Ammon's horn (tissue), 1 donor: ENCODE results near the gene C10orf105.
A peak's percentile ranks its signal among the peaks of the same experiment; 100 is the strongest.

Experiments used
- DNase-seq: peaks from one replicate; pipeline ENCODE4 v3.0.0-alpha.2; 2016; ENCODE audit warnings: low spot score

C10orf105 gene, protein sequence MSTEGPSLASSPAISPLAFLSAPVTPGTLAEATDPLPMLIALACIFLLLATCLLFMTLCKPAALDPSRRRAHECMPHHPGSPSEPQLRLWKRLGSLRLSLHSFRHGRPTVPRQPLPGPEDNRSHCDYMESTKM

DNA sequence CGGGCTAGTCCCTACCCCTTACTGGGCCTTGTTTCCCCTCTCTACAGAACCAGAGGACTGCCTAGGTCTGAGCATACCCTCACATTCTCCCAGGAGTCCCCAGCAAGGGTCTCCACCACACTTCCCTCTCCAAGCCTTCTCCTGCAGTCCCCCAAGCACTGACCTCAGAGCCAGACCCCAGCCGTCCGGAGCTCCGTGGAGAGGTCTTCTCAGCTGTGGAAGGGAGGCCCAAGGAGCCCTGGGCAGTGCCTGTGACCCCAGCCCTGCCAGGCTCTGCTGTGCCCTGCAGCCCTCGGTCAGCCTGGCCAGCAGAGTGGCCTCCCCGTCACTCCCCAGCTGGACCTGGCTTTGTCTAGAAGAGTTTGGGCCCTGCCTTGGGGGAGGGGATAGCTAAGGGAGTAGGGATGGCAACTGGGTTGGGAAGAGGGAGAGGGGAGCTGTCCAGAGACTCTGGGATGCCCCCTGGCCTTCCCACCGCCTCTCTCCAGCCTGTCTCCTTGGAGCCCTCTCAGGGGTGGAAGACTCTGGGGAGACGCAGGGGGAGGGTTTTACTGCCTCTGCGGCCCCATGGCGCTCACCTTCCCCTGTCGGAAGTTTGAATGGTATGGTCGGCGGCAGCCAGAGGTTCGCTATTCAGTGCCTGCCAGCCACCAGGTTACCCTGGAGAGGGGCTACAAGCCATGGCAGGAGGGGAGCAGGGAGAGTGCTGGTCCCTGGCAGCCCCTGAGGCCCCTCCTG, at the start of gene C10orf105:
TSS of gene C10orf105 (minus strand) at position 315 of the 738 bp plus-strand sequence. CDS start 3,441 bp downstream, outside the sequence.
- DNase-seq, result peak; percentile 38

DNA sequence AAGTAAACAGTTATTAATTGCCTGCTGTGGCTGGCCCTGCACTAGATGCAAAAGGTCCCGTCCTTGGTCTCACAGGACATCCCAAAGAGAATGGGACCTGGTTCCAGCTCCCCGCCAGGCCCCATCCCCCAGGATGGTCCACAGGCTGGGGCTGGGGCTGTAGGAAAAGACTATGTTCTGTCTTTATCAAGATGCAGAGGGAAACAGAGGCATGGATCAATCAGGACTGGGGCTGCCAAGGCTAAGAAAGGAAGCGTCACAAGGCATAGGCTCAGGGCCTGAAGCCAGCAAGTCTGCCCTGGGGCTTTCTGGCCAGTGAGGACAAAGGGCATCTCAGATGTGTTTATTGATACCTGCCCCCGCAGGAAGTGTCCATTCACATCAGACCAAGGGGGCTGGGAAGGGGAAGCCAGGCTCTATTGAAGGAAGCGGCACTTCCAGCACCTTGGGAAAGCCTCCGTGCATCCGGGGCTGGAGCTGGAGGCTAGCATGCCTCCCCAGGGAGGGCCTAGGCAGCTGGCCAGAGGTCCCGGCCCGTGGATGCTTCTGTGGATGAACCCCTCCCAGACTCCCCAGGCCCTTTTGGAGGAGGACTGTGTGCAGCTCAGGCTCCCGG, 48.0 kb upstream of the C10orf105 start:
- DNase-seq, result no peak

DNA sequence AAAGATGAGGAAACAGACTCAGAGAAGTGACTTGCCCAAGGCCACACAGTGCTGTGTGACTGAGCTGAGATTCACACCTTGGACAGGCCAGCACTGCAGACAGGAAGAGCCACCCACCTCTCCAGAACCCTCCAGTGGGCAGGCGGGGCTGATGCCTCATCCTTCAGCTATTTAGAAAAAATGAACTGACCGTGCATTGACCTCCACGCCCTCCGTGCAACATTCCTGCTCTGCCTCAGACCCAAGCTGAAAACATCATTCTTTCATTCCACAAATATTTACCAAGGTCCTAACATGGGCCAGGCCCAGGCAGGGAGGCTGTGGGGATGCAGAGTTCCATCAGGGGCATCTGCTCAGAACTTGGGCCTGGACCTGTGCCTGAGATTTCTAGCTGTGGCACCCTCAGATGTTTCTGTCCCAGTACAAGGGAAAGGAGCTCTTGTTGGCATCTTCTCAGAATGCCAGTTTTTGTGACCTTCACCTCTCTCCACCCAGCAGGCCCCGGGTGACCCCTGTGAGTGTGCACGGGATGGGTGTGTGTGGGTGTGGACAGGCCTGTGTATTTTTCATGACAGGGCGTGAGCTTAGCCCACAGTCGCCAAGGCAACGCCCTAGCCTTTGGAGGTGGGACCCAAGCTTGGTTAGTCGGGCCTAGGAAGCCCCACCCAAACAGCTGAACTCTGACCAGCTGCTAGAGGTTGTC, 47.3 kb upstream of the C10orf105 start:
- DNase-seq, result no peak

DNA sequence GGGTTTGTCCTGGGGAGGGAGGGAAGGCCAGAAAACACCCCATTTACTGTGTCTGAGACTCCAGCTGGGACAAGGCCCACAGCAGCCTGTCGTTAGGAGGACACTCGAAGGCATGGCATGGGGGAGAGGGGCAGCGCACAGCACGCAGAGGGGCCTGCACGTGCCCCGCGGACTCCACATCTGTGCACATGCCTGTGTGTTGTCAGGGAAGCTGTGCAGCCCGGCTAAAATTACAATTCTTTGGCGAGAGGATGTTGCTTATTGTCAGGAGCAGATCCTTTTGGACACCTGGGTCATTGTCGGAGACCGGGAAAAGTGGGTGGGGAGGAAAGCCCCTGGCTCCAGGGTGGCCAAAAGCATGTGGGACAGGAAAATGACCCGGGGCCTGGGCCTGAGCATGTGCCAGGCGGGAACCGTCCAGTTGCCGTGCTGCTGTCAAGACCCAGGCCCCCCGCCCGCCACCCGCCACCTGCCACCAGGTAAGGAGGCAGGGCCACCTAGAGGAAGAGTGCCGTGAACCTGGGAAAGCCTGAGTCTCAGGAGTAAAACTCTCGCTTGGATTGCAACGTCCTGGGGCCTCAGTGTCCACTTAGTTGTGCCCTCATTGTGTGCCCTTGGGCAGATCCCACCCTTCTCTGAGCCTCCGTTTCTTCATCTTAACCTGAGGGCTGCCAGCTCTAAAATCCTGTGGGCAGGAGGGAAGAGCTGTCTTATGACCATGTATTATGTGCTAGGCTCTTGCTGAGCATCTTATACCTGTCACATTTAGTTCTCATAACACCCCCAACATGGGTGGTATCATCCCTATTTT, 46.5 kb upstream of the C10orf105 start:
- DNase-seq, result no peak

DNA sequence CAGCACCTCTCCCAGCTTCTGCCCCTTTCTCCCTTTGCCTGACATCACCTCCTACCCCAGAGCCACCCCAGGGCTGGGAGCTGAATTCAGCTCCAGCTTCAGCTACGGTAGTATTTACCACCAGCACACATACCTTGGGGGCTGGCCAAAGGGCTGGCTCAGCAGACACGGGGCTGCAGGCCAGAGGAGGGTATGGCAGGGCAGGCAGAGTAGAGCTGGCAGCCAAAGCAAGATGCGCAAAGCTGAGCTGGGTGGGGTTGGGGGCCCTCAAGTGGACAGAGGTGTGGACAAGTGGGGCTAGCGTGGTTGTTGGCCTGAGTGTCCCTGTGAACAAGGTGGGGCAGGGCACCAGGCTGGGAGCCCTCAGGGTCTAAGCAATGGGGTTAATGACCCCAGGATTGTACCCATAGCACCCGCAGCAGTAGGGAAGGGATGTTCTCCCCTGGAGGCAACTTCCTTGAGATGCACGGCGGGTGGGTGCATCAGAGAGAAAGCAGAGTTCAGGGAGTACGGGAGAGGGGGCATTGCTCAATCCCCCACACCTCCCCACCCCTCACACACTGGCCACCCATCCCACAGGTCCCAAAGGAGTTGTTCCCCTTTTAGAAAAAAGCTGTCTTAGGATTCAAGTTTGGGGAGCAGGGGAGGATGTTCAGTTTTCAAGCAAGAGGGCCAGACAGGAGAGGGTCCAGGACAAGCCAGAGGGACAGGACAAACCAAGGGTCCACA, 45.8 kb upstream of the C10orf105 start:
- no peak for DNase-seq

DNA sequence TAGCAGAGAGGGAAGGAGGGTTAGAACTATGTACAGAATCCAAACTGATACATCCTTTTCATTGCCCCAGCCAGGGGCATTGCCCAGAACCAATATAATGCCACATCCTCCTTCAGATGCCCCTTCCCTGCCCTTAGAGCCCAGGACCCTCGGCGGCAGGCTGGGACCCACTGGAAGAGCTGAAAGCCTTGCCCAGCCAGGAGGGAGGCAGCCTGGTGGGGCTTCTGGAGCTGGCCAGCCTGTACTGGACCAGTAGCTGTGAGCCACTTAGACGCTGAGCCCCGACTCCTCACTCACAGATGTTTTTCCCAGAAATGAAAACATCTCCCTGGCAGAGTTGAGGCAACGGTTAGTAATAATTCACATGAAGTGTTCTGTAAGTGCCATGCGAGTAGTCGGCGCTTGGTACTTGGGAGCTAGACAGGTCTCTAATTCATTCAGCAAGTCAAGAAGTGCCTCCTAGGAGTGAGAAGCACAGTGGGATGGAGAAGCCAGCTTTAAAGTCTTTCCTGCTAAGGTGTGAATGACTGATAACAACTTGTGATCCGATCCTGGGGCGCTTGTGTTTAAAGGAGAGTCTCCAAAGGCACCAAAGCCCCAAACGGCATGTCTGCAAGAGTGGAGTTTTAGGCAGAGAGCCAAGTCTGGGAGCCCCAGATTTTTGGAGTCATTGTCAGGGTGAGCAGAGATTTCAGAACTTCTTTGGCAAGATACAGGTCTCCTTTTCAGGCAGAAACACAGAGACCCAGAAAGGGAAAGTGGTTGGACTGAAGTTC, 44.0 kb upstream of the C10orf105 start:
- no peak for DNase-seq

DNA sequence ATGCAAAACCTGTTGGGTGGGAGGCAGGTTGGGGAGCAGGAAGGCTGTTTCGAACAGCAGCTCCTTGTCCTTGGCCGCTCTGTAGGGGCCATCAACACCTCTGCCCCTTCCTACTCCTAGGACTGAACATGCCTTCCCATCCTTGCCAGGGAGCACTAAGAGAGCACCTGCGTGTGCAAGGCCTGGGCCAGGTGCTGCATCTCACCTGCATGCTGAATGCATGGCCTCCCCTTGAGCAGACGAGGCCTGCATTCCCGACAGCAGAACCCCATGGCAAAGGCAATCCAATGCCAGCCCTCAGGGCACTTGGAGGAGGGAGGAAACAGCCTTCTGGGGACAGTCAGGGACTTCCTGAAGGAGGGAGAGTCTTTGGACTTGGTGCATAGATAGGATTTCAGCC, 42.7 kb upstream of the C10orf105 start:
- no peak for DNase-seq

DNA sequence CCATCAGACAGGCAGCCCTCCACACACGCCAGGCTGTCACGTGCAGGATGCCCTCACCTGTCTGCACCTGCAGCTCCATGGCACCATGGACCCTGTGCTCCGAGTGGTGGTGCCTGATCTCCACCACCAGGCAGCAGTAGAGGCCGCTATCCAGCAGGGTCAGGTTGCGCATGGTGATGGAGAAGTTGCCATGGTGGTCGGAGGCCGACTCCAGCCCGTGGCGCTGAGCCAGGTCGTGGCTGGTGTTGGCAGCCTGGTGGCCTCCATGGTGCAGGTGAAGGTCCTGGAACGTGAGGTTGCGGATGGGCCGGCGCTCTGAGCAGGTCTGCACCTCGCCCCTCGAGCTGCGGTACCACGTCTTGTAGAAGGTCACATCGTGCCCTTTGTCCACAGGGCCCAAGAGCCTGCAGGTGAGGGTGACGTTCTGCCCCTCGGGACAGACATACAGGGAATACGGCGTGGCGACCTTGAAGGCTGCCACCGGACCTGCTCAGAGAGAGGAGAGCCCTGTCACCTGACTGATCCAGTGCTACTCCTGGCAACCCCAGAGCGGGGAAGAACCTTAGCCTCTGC, 42.0 kb upstream of the C10orf105 start:
- no peak for DNase-seq

DNA sequence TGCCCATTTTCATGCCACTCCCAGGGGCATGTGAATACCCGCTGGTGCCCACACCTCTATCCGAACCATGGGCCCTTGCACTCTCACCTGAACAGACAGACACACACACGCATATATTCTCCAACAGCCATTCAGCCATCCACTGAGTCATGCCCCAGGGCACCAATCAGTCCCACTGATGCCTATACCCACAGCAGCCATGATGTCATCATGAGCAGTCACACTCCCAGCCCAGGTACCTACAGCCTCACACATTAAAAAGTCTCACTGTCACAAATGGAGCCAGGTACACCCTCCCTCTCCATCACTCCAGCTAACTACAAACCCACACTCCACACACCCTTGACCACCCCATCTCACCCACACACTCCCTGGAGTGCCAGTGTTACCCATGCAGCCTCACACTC, 41.5 kb upstream of the C10orf105 start:
- no peak for DNase-seq

DNA sequence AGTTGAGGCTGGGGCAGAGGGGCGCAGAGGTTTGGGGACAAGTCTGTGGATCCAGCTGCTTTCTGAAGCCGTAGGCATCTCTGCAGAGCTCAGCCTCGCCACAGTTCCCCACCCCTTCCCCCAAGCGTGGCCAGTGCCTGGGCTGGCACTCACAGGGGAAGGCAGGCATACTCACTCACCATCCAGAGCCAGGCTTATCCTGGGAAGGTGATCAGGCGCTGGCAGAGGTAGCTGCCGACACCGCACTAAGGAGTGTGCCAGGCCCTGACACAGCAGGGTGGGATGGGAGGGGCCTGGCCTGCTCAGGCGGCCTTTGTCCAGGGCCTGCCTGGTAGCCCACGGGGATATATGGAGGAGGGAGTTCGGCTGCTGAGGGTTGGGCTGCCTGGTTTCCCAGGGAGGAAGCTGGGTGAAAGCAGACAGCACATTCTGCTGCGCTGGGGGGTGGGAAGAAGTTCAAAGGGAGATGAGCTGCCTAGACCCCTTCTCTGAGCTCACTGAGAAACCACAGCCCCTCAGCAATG, 37.9 kb upstream of the C10orf105 start:
- DNase-seq, result peak; percentile 68

DNA sequence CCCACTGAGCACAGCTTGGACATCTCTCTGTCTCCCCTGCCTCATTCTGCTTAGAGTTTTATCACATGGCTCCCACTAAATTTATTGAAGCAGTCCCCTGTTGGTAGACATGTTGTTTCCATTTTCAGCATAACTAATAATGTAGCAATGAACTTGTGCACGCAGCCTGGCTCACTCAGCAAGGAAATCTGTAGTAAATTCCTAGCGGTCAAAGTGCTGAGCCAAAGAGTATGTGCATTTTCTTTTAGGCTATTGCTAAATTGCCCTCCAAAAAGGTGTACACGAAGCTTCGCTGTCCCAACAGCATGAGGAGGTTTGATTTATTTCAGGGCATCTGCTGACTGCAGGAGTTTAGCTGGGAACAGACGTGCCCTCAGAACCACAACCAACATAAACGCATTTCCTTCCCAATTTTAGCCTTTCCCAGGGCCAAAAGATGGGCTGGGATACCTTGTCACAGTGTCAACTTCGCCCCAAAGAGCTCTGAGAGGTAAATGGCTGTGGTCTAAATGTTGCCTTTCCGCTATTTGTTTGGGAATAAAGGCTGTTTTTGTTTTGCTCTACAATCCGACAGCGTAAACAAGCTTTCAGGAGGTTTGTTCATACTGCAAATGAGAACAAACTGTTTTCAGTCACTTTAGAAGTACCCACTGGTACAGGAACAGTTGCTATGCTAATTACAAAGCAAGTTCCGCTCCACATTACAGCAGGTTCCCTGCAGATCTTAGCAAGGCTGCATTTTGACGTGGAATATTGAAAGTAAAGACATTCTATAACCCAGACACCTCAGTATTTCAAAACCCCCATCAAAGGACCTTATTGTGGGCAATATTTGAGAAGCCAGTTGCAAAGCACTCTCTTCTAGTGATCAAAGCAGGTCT, 37.0 kb upstream of the C10orf105 start:
- DNase-seq, result peak; percentile 77

DNA sequence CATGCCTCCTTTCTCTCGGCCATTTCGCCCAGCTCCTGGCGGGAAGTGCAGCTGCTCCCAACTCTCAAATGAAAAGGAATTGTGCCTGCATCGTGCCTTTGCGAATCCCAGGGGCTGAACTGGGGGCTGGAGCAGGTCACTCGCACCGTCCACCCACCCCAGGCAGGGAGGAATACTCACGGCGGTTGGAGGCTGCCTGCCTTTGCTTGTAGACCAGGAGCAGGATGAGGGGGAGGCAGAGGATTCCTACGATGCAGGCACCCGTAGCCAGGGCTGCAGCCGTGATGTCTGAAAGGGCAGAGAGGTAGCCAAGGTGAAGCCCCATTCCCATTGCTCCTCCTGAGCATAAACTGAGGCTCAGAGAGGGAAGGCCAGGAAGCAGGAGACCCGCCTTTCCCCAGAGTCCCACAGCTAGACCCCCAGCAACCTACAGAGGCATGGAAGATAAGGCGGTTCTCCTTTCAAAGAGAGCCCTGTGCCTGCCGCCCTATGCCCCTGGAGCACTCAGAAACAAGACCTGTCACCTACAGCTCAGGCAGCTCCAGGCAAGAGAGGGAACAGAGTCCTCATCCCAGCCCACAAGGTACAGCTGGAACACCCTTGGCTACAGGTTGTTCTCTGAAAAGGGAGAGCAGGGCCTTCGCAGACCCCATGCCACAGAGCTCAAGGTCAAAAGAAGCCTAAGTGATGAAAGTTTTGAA, 35.8 kb upstream of the C10orf105 start:
- DNase-seq, result no peak

DNA sequence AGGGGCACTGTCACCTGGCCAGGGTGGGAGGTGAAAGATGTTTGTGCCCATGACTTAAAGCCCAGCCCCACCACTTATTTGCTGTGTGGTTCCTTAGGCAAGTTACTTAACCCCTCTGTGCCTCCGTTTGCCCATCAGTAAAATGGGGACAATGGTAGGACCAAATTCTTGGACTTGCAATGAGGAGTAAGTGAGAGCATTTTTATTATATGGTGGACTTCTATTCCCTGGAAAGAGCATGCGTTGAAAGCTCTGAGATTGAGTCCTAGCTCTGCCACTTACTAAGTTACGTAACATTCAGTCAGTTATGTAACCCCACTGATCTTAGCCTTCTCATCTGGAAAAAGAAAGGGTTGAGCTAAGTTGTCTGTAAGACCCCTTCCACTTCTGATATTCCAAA, 35.0 kb upstream of the C10orf105 start:
- no peak for DNase-seq

DNA sequence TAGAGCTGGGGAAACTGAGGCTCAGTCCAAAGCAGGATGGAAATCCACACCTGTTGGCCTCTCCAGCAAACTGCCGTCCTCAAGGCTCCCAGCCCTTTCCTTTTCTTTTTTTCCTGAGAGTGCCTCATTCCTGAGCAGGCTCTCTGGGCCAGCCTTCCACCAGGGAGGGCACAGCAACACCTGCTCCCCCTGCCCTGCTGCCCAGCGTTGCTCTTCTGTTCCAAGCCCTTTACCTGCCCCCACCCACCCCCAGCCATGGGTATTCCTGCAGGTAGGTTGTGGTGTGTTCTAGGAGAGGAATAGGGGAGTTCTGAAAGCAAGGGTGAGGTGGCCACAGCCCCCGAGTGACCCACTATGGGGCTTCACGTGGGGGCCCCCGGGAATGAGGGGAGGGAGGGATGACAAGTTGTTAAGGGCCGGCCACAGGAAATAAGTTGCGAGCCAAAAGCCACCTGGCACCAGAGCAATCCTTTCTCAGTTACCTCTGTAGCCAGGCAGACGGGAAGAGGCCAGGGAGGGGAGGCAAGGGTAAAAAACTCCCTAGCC, 34.5 kb upstream of the C10orf105 start:
- DNase-seq, result no peak

DNA sequence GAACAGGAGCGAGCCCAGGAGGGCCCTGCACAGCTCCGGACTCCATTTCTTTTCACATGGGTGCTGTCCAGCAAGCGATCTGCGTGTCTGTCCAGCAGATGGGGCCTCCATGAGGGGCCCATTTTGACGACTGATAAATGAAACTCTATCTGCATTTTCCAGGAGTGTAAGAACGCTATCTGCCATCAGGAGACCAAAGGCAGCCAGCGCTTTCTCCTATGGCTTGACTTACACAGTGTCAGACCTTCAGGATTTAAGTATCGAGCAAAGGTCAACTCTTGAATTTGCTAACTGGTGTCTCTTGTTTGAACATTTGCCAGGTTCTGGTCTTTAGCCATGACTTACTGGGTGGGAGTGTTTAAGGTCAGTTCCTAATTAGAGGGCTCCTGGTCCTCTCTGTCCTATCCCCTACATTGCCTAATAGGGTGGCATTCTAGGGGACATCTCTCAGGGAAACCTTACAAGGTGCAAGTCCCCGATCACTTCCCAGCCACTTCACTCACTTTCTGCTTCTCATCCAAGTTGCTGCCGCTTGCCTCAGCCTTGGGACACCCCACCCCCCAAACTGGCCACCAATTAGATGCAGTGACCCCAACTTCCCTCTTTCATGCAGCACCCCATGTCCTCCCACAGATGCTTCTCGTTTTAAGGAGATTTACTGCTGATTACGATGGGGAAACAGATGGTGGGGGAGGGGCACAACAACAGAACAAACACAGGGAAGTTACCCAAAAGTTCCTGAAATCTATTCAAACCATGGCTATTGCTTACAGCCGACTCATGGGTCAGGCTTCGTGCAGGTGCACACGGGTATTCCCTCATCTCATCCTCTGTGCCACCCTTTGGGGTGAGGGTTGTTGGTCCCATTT, 33.7 kb upstream of the C10orf105 start:
- DNase-seq, result peak; percentile 82

DNA sequence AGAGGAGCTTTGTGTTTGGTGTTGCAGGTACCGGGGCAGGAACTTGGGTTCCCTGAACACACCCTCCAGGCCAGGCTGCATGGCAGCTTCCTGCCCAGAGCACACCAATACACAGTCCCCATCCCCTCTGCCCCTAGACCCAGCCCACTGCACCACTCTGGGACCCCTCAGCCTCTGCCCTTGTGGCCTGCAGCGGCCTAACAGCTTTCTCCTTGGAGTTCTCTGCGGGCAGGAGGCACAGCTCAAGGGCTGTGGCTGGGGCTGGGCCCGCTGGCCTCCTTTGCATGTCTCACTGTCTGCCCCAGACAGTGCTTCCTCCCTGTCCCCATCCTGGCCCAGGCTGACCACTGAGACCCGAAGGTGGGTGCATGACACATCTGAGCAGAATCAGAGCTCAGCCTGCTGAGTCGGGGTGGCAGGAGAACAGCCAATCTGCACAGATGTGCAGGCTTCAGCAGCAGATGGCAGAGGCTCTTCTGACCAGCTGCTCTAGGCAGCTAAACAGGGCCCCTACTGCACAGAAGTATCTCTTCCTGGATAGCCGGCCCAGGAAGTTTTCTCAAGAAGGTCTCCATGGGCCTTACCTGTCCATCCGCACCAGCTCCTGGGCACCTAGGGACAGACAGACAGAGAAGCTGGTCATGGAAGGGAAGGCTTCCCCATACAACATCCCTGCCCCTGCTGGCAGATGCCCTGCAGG, 33.0 kb upstream of the C10orf105 start:
- no peak for DNase-seq
